CD8-positive, alpha-beta memory T cell (primary cell): Measurements from ENCODE around the gene EEF1G. TPM values are rescaled to one million over a fixed set of nuclear protein-coding genes. Genes with fewer than 3 reads are reported as not detected.

Source experiments
- CTCF ChIA-PET: fragments of 350-600 bp; sonication (Branson Sonifier 250); formaldehyde crosslinking; loops from one replicate; lab custom pipeline; 2021; ENCODE audit warnings: antibody characterized with exemption; lab: Charles Lee
- POLR2A ChIA-PET: fragments of 350-600 bp; sonication (Branson Sonifier 250); formaldehyde crosslinking; loops from one replicate; lab custom pipeline; 2021; ENCODE audit warnings: antibody characterized with exemption; lab: Charles Lee
- DNase-seq, 5 donors: peaks; one replicate each; pipeline versions ENCODE4 v3.0.0 to v3.0.0-alpha.2; 2020 to 2022; ENCODE audit warnings: mixed read lengths in 1 of 5
- H3K27ac ChIP-seq: one replicate; pipeline ENCODE4 v1.7.0; 2013; ENCODE audit warnings: low read depth, mild to moderate bottlenecking, low read length, moderate library complexity
- H3K27me3 ChIP-seq: 2 replicates; pipeline ENCODE4 v1.7.0; 2013; ENCODE audit warnings: low read length, mild to moderate bottlenecking; ENCODE audit not compliant: insufficient read depth, poor library complexity, severe bottlenecking
- H3K36me3 ChIP-seq: 2 replicates; pipeline ENCODE4 v1.7.0; 2013; ENCODE audit warnings: mild to moderate bottlenecking, low read length, moderate library complexity; ENCODE audit not compliant: insufficient read depth
- H3K4me1 ChIP-seq: 2 replicates; pipeline ENCODE4 v1.7.0; 2013; ENCODE audit warnings: mild to moderate bottlenecking, low read length, moderate library complexity; ENCODE audit not compliant: insufficient read depth
- H3K4me3 ChIP-seq: 2 replicates; pipeline ENCODE4 v1.7.0; 2013; ENCODE audit warnings: mild to moderate bottlenecking, low read length
- H3K9me3 ChIP-seq: 2 replicates; pipeline ENCODE4 v1.7.0; 2013; ENCODE audit warnings: mild to moderate bottlenecking, low read length
- H3K27ac Mint-ChIP-seq, 8 donors: one replicate each; pipeline ENCODE4 v1.8.0; 2020 to 2021; ENCODE audit warnings: mixed read lengths in 8 of 8, mild to moderate bottlenecking in 6 of 8, inconsistent platforms in 3 of 8, moderate library complexity in 3 of 8
- H3K27me3 Mint-ChIP-seq, 2 donors: one replicate each; pipeline ENCODE4 v1.8.0; 2020 to 2021; ENCODE audit warnings: mixed read lengths in 2 of 2, mild to moderate bottlenecking in 1 of 2, moderate library complexity in 1 of 2
- H3K36me3 Mint-ChIP-seq, 3 donors: one replicate each; pipeline ENCODE4 v1.8.0; 2020 to 2021; ENCODE audit warnings: mixed read lengths in 3 of 3, inconsistent platforms in 1 of 3, mild to moderate bottlenecking in 1 of 3
- H3K4me1 Mint-ChIP-seq, 3 donors: one replicate each; pipeline ENCODE4 v1.8.0; 2020 to 2021; ENCODE audit warnings: mixed read lengths in 3 of 3, inconsistent platforms in 1 of 3, mild to moderate bottlenecking in 1 of 3
- H3K4me3 Mint-ChIP-seq, 7 donors: one replicate each; pipeline ENCODE4 v1.8.0; 2020 to 2021; ENCODE audit warnings: mixed read lengths in 7 of 7, mild to moderate bottlenecking in 6 of 7, moderate library complexity in 4 of 7, inconsistent platforms in 2 of 7
- H3K9me3 Mint-ChIP-seq, 5 donors: one replicate each; pipeline ENCODE4 v1.8.0; 2020 to 2022; ENCODE audit warnings: mixed read lengths in 5 of 5, mild to moderate bottlenecking in 3 of 5, moderate library complexity in 2 of 5, inconsistent platforms in 1 of 5
- polyA plus RNA-seq: library from polyadenylated mRNA; unstranded; fragments of 300-500 nt; fragmentation: Illumina TruSeq; gene quantifications from one replicate; pipeline ENCODE4 v1.2.3, GENCODE V29; 2021
- total RNA-seq, 2 experiments: library from RNA; stranded (reverse); gene quantifications; one replicate each; pipeline ENCODE4 v1.2.3, GENCODE V29; 2021

EEF1G gene
- total and polyA plus RNA-seq, 3 experiments from 2014 or later = 1,157 to 1,846 (median 1,800) TPM

DNA sequence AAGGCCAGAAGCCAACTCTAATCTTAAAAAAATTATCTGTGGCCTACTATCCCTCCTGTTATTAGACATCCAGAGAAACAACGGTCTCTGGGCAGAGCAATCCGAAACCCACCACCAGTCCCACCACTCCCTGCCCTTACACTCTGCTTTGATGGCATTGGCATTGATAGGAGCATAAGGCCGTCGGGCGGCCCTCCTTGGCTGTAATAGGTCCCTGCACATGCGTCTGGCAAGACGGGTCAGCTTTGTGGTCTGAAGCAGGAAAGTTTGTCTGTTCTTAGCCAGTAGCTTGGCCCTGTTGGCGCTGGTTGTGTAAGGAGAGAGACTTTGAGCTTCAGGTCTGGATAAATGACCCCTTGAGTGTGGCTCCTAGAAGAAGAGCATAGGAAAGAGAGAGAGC lies 21.4 kb upstream of the EEF1G start:
- H3K27me3 Mint-ChIP-seq = peaks cover 0 to 6% of the 10 kb centered on the region in 2 donors
- Histone ChIP-seq H3K27ac (no peak overlapping the region), H3K36me3 (peaks cover 50% of the 10 kb centered on the region), H3K27me3 (no peaks in the 10 kb centered on the region), H3K4me1 (peaks cover 55% of the 10 kb centered on the region), H3K9me3 (no peaks in the 10 kb centered on the region), H3K4me3 (no peak overlapping the region)
- no peak for DNase-seq
- no peaks in the 10 kb centered on the region for H3K9me3 Mint-ChIP-seq
- POLR2A ChIA-PET = no interaction called here
- peaks cover 23 to 82% (median 34%) of the 10 kb centered on the region in 3 donors for H3K36me3 Mint-ChIP-seq
- peak overlapping the region in 2 of 7 donors; percentile 29 to 37 for H3K4me3 Mint-ChIP-seq
- CTCF ChIA-PET = interaction anchor here (0.9 to 5.1 kb wide), 4 partner anchors 17 to 99 kb away, joined by 3 to 46 read pairs (median 26); partner anchors contain the start of genes B3GAT3, C11orf98 and CSKMT
- H3K27ac Mint-ChIP-seq = peak overlapping the region in 4 of 8 donors; percentile 56 to 88 (median 70)
- peaks cover 60 to 80% (median 80%) of the 10 kb centered on the region in 3 donors for H3K4me1 Mint-ChIP-seq

DNA sequence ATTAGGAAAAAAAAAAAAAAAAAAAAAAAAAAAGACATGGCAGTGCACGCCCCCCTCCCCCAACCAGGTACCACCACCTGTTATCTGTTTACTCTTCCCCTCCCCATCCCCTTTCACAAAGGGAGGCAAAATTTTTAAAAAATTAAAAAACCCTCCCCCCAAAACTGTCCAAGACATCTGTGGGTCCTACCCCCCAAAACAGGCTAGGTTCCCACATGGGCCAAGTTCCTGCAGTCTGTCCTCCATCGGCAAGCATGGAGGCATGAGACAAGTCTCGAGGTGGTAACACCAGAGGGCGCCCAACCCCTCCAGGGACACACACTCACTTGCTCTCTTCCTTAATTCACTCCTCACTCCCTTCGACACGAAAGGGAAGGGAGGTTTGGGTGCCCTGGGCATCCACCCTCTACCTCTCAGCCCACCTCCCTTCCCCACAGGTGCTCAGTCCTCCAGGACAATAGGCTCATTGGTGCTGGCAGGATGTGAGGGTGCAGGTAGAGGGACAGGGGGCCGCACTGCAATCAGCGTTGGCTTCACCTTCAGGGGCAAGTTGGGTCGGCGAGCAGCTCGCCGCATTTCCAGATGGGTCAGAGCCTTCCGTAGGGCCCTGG lies 19.8 kb upstream of the EEF1G start:
- H3K36me3 Mint-ChIP-seq = peaks cover 13 to 72% (median 22%) of the 10 kb centered on the region in 3 donors
- H3K4me1 ChIP-seq = peaks cover 52% of the 10 kb centered on the region
- CTCF ChIA-PET = interaction anchor here (0.7 to 5.1 kb wide), 21 partner anchors 8 to 312 kb away, joined by 3 to 46 read pairs (median 7); partner anchors contain the start of genes B3GAT3, C11orf98, CSKMT and EEF1G

DNA sequence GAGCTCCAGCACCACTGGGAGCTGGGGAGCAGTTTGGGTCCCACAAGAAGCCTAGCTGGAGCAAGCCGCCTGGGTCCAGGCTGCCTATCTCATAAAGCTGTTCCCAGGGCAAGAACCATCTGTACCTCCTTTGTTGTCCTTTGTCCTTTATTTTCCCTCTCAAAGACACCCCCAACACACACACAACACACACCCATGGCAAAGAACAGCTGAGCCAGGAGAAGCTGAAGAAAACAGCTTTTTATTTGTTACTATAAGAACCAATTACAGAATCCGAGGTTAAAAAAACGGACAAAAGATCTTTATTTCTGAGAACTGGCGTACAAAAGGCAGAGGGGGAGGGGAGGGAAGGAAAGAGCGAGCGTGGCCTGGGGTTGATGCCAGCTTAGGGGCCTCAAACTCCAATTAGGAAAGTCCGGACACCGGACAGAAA lies 19.3 kb upstream of the EEF1G start:
- no peak overlapping the region for H3K4me3 ChIP-seq
- Mint-ChIP-seq H3K27me3 (peaks cover 0 to 3% of the 10 kb centered on the region in 2 donors), H3K36me3 (peaks cover 11 to 72% (median 20%) of the 10 kb centered on the region in 3 donors), H3K4me1 (peaks cover 41 to 75% (median 64%) of the 10 kb centered on the region in 3 donors), H3K9me3 (no peaks in the 10 kb centered on the region), H3K4me3 (peak overlapping the region in 2 of 7 donors; percentile 5 to 72), H3K27ac (peak overlapping the region in 7 of 8 donors; percentile 64 to 99 (median 98))
- H3K4me1 ChIP-seq = peaks cover 47% of the 10 kb centered on the region
- CTCF ChIA-PET = interaction anchor here (0.7 to 5.1 kb wide), 24 partner anchors 8 to 312 kb away, joined by 3 to 46 read pairs (median 8); partner anchors contain the start of genes B3GAT3, C11orf98, CSKMT and EEF1G
- H3K27me3 ChIP-seq = no peaks in the 10 kb centered on the region
- peaks cover 48% of the 10 kb centered on the region for H3K36me3 ChIP-seq
- H3K9me3 ChIP-seq = no peaks in the 10 kb centered on the region
- no peak for DNase-seq
- POLR2A ChIA-PET = interaction anchor here (0.5 to 3.3 kb wide), 13 partner anchors 10 to 1511 kb away, joined by 3 to 71 read pairs (median 8); partner anchors contain the start of genes B3GAT3, C11orf98, CSKMT and EML3
- H3K27ac ChIP-seq = peak overlapping the region; percentile 92

More for the DNA sequence above, 19.8 kb upstream of the EEF1G start:
- no peaks in the 10 kb centered on the region for H3K27me3 ChIP-seq
- no peaks in the 10 kb centered on the region for H3K9me3 ChIP-seq
- Mint-ChIP-seq H3K9me3 (no peaks in the 10 kb centered on the region), H3K27ac (peak overlapping the region; percentile 84 to 99 (median 97)), H3K4me3 (peak overlapping the region; percentile 59 to 94 (median 72)), H3K4me1 (peaks cover 46 to 79% (median 70%) of the 10 kb centered on the region in 3 donors), H3K27me3 (peaks cover 0 to 3% of the 10 kb centered on the region in 2 donors)
- no peak overlapping the region for H3K27ac ChIP-seq
- no peak overlapping the region for H3K4me3 ChIP-seq
- POLR2A ChIA-PET = interaction anchor here (0.6 to 3.3 kb wide), 10 partner anchors 15 to 1511 kb away, joined by 3 to 71 read pairs (median 12); partner anchors contain the start of genes B3GAT3, C11orf98, CSKMT and EML3
- peaks cover 52% of the 10 kb centered on the region for H3K36me3 ChIP-seq
- peak; percentile 65 to 87 (median 69) for DNase-seq

DNA sequence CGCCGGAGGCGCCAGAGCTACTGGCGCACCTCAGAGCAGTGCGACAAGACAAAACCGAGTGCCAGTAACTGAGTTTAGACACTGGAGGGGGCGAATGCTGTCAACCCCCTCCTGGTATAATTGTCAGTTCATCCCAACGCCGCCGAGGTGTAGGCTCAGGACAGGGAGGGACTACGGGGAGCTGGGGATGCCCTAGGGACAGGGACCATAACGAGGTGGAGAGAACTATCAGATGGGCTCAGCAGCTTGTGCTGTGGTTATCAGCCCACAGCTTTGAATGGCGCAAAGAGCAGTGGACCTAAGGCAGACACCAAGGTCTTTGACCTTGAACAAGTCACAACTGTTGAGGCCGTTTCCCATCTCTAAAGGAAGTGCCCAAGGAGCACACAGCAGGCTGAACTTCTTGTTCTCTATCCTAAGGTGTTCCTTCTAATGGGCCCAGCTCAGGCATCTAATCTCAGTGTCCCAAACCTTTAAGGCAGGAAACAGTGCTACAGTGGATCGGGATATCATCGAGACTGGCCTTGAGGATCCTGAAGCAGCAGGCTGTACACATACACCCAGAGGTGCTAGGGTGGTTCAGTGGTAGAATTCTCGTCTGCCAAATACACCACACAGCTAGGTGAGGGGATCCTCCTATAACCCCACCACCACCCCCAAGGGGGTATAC lies 18.6 kb upstream of the EEF1G start:
- H3K36me3 Mint-ChIP-seq = peaks cover 7 to 72% (median 14%) of the 10 kb centered on the region in 3 donors
- CTCF ChIA-PET = interaction anchor here (0.6 to 5.1 kb wide), 53 partner anchors 7 to 289 kb away, joined by 3 to 46 read pairs (median 5); partner anchors contain the start of genes B3GAT3, C11orf98, CSKMT and EEF1G
- peak overlapping the region; percentile 84 to 99 (median 98) for H3K27ac Mint-ChIP-seq
- peak overlapping the region; percentile 92 for H3K27ac ChIP-seq
- H3K4me1 ChIP-seq = peaks cover 43% of the 10 kb centered on the region
- H3K36me3 ChIP-seq = peaks cover 48% of the 10 kb centered on the region
- H3K9me3 Mint-ChIP-seq = no peaks in the 10 kb centered on the region
- POLR2A ChIA-PET = interaction anchor here (0.5 to 3.3 kb wide), 32 partner anchors 8 to 1512 kb away, joined by 3 to 71 read pairs (median 8); partner anchors contain the start of genes B3GAT3, BSCL2, C11orf98 and CSKMT
- peaks cover 0 to 3% of the 10 kb centered on the region in 2 donors for H3K27me3 Mint-ChIP-seq
- peak overlapping the region; percentile 78 for H3K4me3 ChIP-seq
- H3K4me1 Mint-ChIP-seq = peaks cover 38 to 74% (median 59%) of the 10 kb centered on the region in 3 donors
- H3K27me3 ChIP-seq = no peaks in the 10 kb centered on the region
- H3K9me3 ChIP-seq = no peaks in the 10 kb centered on the region
- DNase-seq = no peak
- H3K4me3 Mint-ChIP-seq = peak overlapping the region; percentile 84 to 98 (median 95)

DNA sequence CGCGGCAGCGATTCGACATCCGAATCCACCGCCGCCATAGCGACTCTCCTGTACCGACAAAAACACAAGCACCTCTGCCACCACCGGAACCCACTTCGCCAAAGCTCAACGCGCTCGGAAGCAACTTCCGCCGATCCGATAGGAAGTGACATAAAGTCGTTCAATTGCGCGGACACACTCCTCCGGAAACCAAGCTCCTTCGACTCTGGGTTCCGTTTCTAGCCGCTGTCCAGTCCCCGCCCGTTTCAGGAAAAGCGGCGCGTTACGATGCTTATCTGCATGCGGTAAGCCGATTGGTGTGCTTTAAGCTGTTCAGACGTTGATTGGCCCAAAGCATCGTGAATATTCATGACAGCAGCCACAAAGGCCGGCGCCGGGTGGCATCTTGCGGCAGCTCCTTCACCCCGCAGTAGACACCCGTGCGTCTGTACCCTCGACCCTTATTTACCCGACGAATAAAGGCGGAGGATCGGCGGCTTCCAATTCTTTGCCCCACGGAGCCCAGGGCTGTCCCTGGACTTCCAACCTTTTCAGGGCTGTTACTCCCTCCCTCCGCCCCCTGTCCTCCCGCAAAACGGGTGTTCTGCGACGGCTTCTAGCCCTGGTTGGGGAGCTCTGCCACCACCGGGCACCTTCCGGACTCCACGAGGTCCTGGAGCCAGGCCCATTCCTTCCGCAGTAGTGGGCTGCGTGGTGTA lies 17.9 kb upstream of the EEF1G start, which contains the start of gene TUT1:
Gene TUT1, minus strand, starts transcription at position 76 of the 698 bp plus-strand sequence. Its CDS starts 38 bp downstream, at position 38.
- Histone ChIP-seq H3K36me3 (peaks cover 44% of the 10 kb centered on the region), H3K9me3 (no peaks in the 10 kb centered on the region), H3K4me1 (peaks cover 41% of the 10 kb centered on the region), H3K4me3 (peak within 1 kb of the TSS; percentile 83), H3K27me3 (no peaks in the 10 kb centered on the region), H3K27ac (peak within 1 kb of the TSS; percentile 92)
- Mint-ChIP-seq H3K9me3 (no peaks in the 10 kb centered on the region), H3K4me3 (peak within 1 kb of the TSS; percentile 84 to 98 (median 95)), H3K27ac (peak within 1 kb of the TSS; percentile 84 to 99 (median 98)), H3K4me1 (peaks cover 36 to 71% (median 59%) of the 10 kb centered on the region in 3 donors), H3K36me3 (peaks cover 7 to 72% (median 11%) of the 10 kb centered on the region in 3 donors), H3K27me3 (peaks cover 0 to 3% of the 10 kb centered on the region in 2 donors)
- ChIA-PET POLR2A (interaction anchor here (0.5 to 3.3 kb wide), 37 partner anchors 9 to 265 kb away, joined by 3 to 71 read pairs (median 7); partner anchors contain the start of genes B3GAT3, BSCL2, C11orf98 and CSKMT), CTCF (interaction anchor here (0.6 to 5.1 kb wide), 52 partner anchors 8 to 289 kb away, joined by 3 to 46 read pairs (median 5); partner anchors contain the start of genes B3GAT3, C11orf98, CSKMT and EEF1G)
- peak; percentile 91 to 98 (median 97) for DNase-seq

DNA sequence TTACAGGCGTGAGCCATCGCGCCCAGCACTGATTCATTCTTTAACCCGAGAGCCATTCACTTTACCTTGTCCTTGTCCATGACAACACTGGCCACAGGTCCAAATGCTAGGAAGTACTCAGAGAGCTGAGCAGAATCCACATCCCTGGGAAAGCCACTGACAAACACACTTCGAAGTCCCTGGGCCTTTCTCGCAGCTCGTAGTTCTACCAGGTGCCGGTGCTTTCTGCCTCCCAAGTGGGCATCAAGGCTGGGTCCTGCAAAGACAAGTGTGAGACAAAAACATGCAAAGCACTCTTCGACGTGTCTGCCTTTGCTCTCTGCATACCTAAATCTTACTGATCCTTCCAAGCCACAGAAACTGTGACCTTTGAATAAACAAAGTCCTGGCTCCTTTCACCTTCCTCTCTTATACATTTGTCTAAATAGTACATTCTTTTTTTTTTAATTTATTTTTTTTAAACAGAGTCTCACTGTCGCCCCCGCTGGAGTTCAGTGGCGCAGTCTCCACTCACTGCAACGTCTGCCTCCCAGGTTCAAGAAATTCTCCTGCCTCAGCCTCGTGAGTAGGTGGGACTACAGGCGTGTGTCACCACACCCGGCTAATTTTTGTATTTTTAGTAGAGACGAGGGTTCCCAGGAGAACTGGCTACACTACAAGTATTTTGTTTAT lies 15.4 kb upstream of the EEF1G start:
- Mint-ChIP-seq H3K36me3 (peaks cover 0 to 54% (median 6%) of the 10 kb centered on the region in 3 donors), H3K4me1 (peaks cover 27 to 61% (median 41%) of the 10 kb centered on the region in 3 donors), H3K4me3 (peak overlapping the region in 3 of 7 donors; percentile 74 to 91 (median 82)), H3K27me3 (peaks cover 0 to 3% of the 10 kb centered on the region in 2 donors), H3K27ac (peak overlapping the region in 6 of 8 donors; percentile 23 to 99 (median 88)), H3K9me3 (no peaks in the 10 kb centered on the region)
- CTCF ChIA-PET = interaction anchor here (1.2 to 2.0 kb wide), 4 partner anchors 15 to 76 kb away, joined by 3 to 6 read pairs (median 3); partner anchors contain the start of genes C11orf98, CSKMT and EEF1G
- no peak overlapping the region for H3K4me3 ChIP-seq
- no peak overlapping the region for H3K27ac ChIP-seq
- no peaks in the 10 kb centered on the region for H3K27me3 ChIP-seq
- H3K36me3 ChIP-seq = peaks cover 25% of the 10 kb centered on the region
- DNase-seq = no peak
- POLR2A ChIA-PET = interaction anchor here (1.1 to 1.9 kb wide), 2 partner anchors 12 to 14 kb away, joined by 3 to 6 read pairs; no protein-coding TSS in a partner anchor
- H3K4me1 ChIP-seq = peaks cover 40% of the 10 kb centered on the region
- no peaks in the 10 kb centered on the region for H3K9me3 ChIP-seq
